Measurements from ENCODE around the gene ANKS1A. TPM values are rescaled to one million over a fixed set of nuclear protein-coding genes. Genes with fewer than 3 reads are reported as not detected.
"Not testable (repeated sequence)": the region's sequence is repeated elsewhere in the genome, so short reads cannot be mapped to it uniquely, and the experiment has no call there.

The ANKS1A gene
- polyA plus RNA-seq, 4 donors: 37.4 to 49.0 (median 44.5) TPM

DNA sequence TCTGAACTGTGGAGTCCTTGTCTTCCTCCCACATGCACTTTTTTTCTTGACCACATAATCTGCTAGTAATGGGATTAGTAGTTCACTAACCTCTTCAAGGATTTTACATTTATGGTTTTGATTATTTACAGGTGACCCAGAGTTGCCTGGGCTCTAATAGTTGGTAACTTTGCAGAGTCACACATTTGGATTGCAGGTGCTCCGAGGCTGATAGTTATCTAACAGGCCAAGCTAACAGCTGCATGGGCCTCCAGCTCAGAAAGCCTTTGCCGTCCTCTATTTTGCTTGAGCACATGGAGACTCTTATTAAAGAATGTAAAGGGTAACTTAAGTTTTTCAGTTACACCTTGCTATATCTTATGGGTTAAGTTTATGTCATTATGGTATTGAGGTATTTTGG lies 95.4 kb downstream of the ANKS1A start:
- DNase-seq (ENCODE audit: low read depth in 4 of 4, low spot score in 3 of 4): no peak

DNA sequence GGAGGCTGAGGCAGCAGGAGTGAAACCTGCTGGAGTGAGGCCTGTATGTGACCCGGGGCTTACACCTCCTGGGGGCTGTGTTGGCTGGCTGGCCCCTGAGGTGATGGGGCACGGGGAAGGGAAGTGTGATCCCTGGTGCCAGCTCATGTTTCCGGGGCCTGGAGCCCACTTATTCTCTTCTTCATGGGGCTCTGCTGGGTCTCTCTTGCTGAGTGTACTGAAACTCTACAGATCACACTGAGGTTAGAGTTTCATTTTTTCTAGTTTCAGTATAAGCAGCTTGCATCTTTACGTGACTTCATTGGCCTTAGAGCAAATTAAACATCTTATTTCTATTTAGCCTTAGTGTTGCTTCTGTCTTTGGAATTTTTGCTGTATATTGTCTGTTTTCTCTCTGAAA lies 96.2 kb downstream of the ANKS1A start:
- no peak for DNase-seq (ENCODE audit: low read depth in 4 of 4, low spot score in 3 of 4)

DNA sequence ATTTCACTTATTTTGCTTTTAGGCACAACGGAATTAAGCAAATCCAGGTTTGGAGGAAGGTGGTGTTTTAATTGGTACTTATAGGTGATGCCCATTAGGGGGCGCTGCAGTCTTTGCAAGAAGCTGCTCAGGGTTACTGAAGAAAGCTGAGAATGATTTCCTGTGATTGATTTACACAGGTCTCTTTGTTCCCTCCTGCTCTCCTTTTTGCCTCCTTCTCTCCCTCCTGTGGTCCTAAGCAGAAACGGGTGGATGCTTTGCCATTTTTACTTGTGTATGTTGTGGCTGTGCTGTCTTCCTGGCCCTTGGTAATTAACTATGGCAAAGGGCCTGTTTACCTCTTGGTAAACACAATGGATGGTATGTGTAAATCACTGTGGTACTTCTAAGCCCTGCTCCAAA lies 97.8 kb downstream of the ANKS1A start:
- DNase-seq (ENCODE audit: low read depth in 4 of 4, low spot score in 3 of 4): peak; percentile 65 to 75 (median 70)

- DNase-seq (ENCODE audit: low read depth in 4 of 4, low spot score in 3 of 4): no peak
These were observed 98.5 kb downstream of the ANKS1A start for GRCh38 chr6:34987506-34987905.

DNA sequence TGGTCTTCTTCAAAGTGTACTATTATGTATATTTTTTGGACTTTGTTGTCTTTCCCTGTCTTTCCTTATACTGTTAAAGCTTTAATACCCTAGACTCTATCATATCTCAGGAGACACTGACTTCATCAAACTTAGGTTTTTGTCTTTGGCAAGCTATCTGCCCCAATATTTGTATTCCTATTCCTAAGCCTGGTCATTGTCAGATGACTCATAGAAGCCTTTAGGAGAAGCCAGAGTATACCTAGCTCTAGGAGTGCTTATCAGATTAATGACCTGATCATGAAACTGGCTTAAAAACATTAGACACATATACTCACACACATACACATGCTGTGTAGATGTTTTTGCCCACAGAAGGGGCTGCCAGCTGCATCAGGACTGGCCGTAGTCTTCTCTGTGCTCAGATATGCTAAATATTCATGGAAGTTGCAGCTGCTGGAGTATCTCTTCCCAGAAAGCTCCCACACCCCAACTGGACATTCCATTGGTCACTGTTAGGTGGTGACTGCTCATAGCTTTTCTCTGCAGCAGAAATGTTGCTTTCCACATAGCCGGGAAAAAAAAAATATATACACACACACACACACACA lies 102.0 kb downstream of the ANKS1A start:
- DNase-seq (ENCODE audit: low read depth in 4 of 4, low spot score in 3 of 4): no peak

GRCh38 chr6:34992376-34992775 lies 103.3 kb downstream of the ANKS1A start:
- DNase-seq (ENCODE audit: low read depth in 4 of 4, low spot score in 3 of 4): no peak

DNA sequence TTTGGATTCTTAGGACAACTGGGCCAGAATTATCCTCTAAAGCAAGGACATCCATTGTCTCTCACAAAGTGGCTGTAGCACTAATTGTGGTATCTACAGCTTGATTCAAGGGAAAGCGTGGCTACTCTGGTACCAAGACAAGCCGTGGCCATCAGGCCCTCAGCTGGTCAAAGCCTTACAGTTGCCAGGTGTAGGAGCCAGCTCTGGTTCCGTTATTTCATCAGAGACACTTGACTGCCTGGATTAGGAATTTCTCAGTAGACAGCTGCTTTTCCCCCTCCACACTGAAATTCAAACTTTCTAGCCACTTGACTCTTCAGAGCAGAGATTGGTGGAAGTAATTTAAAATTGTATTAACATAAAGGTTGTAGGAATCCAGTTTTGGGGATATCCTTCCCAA lies 104.2 kb downstream of the ANKS1A start:
- no peak for DNase-seq (ENCODE audit: low read depth in 4 of 4, low spot score in 3 of 4)

DNA sequence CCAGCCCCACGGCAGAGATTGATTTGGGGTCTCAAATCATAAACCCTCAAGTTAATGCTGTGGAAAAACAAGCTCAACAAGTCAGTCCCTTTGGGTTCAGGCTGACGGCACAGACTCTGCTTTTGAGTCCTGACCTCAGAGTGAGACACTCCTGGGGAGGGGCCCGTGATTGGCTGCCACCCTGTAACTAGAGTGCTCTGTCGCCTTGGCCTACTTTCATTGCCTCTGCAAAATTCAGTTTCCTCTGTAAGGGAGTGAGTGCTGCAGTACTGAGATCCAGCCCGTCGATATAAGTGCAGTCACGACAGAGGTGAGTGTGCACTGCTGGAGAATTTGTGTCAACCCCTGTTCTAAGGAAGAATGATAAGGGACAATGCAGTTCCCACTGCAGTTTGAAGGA lies 105.6 kb downstream of the ANKS1A start:
- DNase-seq (ENCODE audit: low read depth in 4 of 4, low spot score in 3 of 4): no peak

DNA sequence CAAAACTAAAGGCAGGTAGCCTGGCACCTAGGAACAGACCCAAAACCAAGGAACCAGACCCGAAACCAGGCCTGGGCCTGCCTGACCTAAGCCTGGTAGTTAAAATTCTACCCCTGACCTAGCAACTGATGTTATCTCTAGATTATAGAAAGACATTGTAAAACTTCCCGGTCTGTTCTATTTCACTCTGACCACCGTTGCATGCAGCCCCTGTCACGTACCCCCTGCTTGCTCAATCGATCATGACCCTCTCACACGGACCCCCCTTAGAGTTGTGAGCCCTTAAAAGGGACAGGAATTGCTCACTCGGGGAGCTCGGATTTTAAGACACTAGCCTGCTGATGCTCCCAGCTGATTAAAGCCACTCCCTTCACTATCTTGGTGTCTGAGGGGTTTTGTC lies 109.4 kb downstream of the ANKS1A start:
- not testable (repeated sequence) for DNase-seq (ENCODE audit: low read depth in 4 of 4, low spot score in 3 of 4)

- DNase-seq (ENCODE audit: low read depth in 4 of 4, low spot score in 3 of 4): not testable (repeated sequence)
These were observed 110.1 kb downstream of the ANKS1A start for GRCh38 chr6:34999153-34999552.

GRCh38 chr6:34999962-35000361 lies 110.9 kb downstream of the ANKS1A start:
- not testable (repeated sequence) for DNase-seq (ENCODE audit: low read depth in 4 of 4, low spot score in 3 of 4)

- not testable (repeated sequence) for DNase-seq (ENCODE audit: low read depth in 4 of 4, low spot score in 3 of 4)
These were observed 112.3 kb downstream of the ANKS1A start for GRCh38 chr6:35001349-35001748.

GRCh38 chr6:35003886-35004530 lies 115.0 kb downstream of the ANKS1A start:
- not testable (repeated sequence) for DNase-seq (ENCODE audit: low read depth in 4 of 4, low spot score in 3 of 4)

- no peak for DNase-seq (ENCODE audit: low read depth in 4 of 4, low spot score in 3 of 4)
These were observed 118.0 kb downstream of the ANKS1A start for GRCh38 chr6:35007016-35007415.

GRCh38 chr6:35008858-35009257 lies 119.8 kb downstream of the ANKS1A start:
- DNase-seq (ENCODE audit: low read depth in 4 of 4, low spot score in 3 of 4): no peak

DNA sequence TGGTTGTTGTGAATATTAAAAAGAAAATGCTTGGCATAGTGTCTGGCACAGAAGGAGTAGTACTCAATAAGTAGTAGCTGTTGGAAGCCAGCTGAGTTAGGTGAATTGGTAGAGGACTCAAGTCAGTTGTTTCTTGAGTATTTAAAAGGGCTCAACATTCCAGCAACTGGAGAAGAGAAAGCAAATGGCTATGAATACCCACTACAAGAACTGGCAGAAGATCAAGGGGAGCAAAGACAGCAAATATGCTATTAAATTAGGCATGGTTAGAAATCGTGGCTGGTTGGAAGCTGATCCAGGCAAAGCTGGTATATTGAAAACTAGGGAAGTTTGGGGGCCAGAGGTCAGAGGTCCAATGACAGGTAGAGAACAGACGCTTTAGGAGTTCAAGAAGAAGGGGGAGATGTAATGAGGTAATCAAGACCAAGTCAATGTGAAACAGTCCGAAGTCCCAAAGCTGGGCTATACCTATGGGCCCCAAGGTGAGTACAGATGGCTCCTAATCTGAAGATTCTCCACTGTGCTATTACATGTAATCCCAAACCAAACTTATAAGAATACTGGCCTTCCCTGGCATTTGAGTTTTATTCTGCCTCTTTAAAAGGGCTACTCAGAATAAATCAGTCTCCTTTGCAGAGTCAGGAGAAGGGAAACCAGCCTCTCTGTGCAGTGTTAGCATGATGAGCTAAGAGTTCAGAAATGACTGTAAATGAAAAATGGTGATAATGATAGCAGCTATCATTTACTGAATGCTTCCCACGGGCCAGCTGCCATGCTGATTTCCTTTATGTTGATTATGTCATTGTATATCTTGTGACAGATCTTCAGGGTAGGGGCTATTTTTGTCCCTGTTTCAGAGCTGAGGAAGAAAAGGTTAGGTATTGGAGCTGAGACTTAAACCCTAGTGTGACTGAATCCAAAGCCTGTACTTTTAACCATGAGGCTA lies 122.3 kb downstream of the ANKS1A start:
- DNase-seq (ENCODE audit: low read depth in 4 of 4, low spot score in 3 of 4): no peak

DNA sequence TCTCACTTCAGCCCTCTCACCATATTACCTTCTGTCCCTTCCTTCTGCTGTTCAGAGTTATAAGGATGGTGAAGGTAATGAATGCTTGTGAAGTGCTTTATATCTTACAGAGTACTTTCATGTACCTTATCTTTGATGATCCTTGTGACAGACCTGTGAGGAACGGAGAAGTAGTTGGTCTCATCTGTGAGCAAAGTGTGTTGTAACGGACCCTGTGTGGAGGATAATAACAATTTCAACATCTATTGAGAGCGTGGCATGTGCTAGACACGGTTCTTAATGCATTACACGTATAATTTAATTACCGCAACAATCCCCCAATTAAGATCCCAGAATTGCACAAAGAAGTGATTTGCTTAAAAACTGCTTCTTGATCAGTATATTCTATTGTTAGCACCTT lies 124.6 kb downstream of the ANKS1A start:
- no peak for DNase-seq (ENCODE audit: low read depth in 4 of 4, low spot score in 3 of 4)

DNA sequence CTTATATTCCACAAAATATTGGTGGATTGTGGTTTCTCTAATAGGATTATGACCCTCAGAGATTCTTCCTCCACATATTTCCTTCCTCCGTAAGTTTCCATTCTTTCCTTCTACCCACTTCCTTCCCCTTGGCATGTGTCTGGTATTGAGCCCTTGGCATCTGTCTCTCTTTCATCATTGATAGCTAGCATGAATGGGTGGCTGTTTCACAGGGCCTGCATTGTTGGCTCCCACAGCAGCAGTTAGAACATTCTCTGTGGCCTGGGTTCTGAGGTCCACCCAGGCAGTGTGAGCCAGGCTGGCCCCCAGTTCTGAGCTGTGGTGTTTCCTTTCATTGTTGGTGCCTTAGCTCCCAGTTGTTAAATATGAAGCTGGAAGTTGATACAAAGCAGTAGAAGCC lies 125.3 kb downstream of the ANKS1A start:
- DNase-seq (ENCODE audit: low read depth in 4 of 4, low spot score in 3 of 4): no peak

DNA sequence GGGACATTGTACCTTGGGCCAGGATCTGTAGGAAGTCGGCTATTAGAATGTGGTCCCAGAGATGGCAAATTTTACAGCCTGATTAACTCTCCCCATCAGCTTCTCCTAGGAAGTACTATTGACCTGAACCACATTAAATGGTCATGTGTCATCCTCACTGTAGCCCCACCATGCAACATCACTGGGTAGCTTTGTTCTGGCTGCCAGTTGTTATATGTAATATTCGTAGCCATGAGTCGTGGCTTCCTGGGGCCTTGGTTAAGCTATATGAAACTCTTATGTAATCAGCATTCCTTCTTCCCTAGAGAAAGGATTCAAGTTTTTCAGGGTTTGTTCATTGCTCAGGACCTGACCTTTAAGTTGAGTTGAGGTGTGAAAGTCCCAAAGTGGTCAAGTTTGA lies 125.7 kb downstream of the ANKS1A start:
- no peak for DNase-seq (ENCODE audit: low read depth in 4 of 4, low spot score in 3 of 4)

- no peak for DNase-seq (ENCODE audit: low read depth in 4 of 4, low spot score in 3 of 4)
These were observed 126.4 kb downstream of the ANKS1A start for GRCh38 chr6:35015476-35015875.

DNA sequence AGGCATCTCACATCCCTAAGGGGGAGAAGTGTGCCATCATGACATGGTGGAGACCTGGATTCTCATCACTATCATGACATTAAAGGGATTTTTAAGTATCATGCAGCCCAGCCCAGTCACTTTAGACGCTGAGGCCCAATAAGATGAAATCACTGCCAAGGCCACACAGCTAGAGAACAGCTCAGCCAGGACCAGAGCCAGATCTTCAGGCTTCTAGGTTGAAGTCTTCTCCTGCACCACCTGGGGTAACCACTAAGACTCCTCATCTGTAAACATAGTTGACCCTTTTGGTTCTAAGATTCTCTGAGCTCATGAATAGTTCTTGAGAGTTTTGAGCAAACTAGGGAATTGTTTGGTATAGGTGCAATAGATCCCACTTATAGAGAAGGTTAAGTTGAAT lies 126.9 kb downstream of the ANKS1A start:
- DNase-seq (ENCODE audit: low read depth in 4 of 4, low spot score in 3 of 4): no peak
